Measurements from ENCODE around the gene PARVA. TPM values are rescaled to one million over a fixed set of nuclear protein-coding genes. Genes with fewer than 3 reads are reported as not detected.

PARVA gene
- total RNA-seq, 4 donors from 2014 or later = 167 to 245 (median 240) TPM

GRCh38 chr11:12483604-12484003 lies 106.2 kb downstream of the PARVA start:
- H3K4me3 ChIP-seq = no peak overlapping the region
- peaks cover 0 to 44% (median 0%) of the 10 kb centered on the region in 3 donors for H3K4me1 ChIP-seq
- no peak for ATAC-seq
- TF ChIP-seq POLR2A (IDR thresholded peaks at IDR 0.05) (no peak), EP300 (IDR thresholded peaks at IDR 0.05) (no peak), CTCF (IDR thresholded peaks at IDR 0.05) (no peak), POLR2AphosphoS5 (IDR thresholded peaks at IDR 0.05) (no peak)
- H3K36me3 ChIP-seq = peaks cover 0 to 73% of the 10 kb centered on the region in 2 donors
- peak overlapping the region in 3 of 4 donors; percentile 36 to 64 (median 40) for H3K27ac ChIP-seq
- WGBS, 2 donors (ENCODE audit: low coverage in 1 of 2) = 50% methylated on average over 1 of the region's 5 CpGs; no CpG with 5 or more reads in 1 of the 2 donors
- H3K9me3 ChIP-seq = no peaks in the 10 kb centered on the region
- no peaks in the 10 kb centered on the region for H3K27me3 ChIP-seq

GRCh38 chr11:12485328-12485727 lies 108.0 kb downstream of the PARVA start:
- Histone ChIP-seq H3K36me3 (peaks cover 0 to 56% of the 10 kb centered on the region in 2 donors), H3K4me3 (no peak overlapping the region), H3K27me3 (no peaks in the 10 kb centered on the region), H3K27ac (no peak overlapping the region), H3K4me1 (peaks cover 0 to 39% (median 0%) of the 10 kb centered on the region in 3 donors), H3K9me3 (peaks cover 0 to 11% (median 0%) of the 10 kb centered on the region in 3 donors)
- TF ChIP-seq CTCF (IDR thresholded peaks at IDR 0.05) (peak; percentile 39 to 64 (median 54)), POLR2AphosphoS5 (IDR thresholded peaks at IDR 0.05) (no peak)
- 89% methylated on average over 1 of the region's 1 CpG; no CpG with 5 or more reads in 1 of the 2 donors for WGBS, 2 donors (ENCODE audit: low coverage in 1 of 2)
- ATAC-seq = no peak

GRCh38 chr11:12489246-12489772 lies 111.9 kb downstream of the PARVA start:
- Histone ChIP-seq H3K4me3 (no peak overlapping the region), H3K27ac (no peak overlapping the region), H3K36me3 (peaks cover 0 to 21% of the 10 kb centered on the region in 2 donors), H3K9me3 (peaks cover 0 to 11% (median 0%) of the 10 kb centered on the region in 3 donors), H3K27me3 (no peaks in the 10 kb centered on the region), H3K4me1 (peaks cover 0 to 10% (median 0%) of the 10 kb centered on the region in 3 donors)
- 90 to 100% methylated on average over 1 of the region's 1 CpG for WGBS, 2 donors (ENCODE audit: low coverage in 1 of 2)
- ATAC-seq = no peak
- TF ChIP-seq POLR2A (IDR thresholded peaks at IDR 0.05) (no peak), EP300 (IDR thresholded peaks at IDR 0.05) (no peak), POLR2AphosphoS5 (IDR thresholded peaks at IDR 0.05) (no peak), CTCF (IDR thresholded peaks at IDR 0.05) (no peak)

- Histone ChIP-seq H3K36me3 (peaks cover 0 to 41% of the 10 kb centered on the region in 2 donors), H3K4me1 (peaks cover 0 to 10% (median 0%) of the 10 kb centered on the region in 3 donors), H3K27me3 (no peaks in the 10 kb centered on the region), H3K27ac (no peak overlapping the region), H3K4me3 (no peak overlapping the region), H3K9me3 (peaks cover 0 to 2% (median 0%) of the 10 kb centered on the region in 3 donors)
- TF ChIP-seq POLR2A (IDR thresholded peaks at IDR 0.05) (no peak), POLR2AphosphoS5 (IDR thresholded peaks at IDR 0.05) (no peak), EP300 (IDR thresholded peaks at IDR 0.05) (no peak), CTCF (IDR thresholded peaks at IDR 0.05) (no peak)
- no peak for ATAC-seq
These were observed 117.3 kb downstream of the PARVA start for GRCh38 chr11:12494699-12495098.

Data from gastroesophageal sphincter (tissue), 4 donors.